Measurements from ENCODE around the gene SREK1.
"Not testable (repeated sequence)": the region's sequence is repeated elsewhere in the genome, so short reads cannot be mapped to it uniquely, and the experiment has no call there.

The SREK1 gene, protein sequence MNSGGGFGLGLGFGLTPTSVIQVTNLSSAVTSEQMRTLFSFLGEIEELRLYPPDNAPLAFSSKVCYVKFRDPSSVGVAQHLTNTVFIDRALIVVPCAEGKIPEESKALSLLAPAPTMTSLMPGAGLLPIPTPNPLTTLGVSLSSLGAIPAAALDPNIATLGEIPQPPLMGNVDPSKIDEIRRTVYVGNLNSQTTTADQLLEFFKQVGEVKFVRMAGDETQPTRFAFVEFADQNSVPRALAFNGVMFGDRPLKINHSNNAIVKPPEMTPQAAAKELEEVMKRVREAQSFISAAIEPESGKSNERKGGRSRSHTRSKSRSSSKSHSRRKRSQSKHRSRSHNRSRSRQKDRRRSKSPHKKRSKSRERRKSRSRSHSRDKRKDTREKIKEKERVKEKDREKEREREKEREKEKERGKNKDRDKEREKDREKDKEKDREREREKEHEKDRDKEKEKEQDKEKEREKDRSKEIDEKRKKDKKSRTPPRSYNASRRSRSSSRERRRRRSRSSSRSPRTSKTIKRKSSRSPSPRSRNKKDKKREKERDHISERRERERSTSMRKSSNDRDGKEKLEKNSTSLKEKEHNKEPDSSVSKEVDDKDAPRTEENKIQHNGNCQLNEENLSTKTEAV

DNA sequence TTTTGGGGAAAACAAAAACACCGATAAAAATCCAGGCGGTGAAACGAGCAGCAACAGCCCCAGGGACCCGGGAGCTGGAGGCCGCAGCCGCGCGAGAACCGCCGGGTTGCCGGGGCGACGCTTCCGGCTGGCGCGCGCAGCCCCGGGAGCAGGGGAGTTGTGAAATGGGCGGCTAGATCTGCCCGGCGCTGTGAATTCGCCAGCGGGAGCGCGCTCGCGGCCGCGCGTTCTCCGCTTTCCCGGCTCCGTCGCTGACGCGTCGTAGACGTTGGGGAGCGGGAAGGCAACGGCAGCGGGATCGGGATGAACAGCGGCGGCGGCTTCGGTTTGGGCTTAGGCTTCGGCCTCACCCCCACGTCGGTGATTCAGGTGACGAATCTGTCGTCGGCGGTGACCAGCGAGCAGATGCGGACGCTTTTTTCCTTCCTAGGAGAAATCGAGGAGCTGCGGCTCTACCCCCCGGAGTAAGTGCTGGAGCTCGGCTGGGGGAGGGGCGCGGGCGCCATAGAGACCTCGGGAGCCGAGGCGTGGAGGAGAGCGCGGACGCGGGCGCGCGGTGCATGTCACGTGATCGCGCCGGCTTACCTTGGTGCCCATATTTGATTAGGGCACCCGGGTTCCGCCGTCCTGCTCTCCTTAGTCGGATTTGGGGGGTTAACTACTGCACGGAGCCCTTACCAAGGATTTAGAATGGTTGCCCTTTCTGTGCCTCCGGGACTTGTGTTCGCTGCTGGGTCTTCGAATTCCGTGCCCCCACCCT lies at the start of gene SREK1:
Gene SREK1, plus strand, starts transcription at position 227 of the 760 bp plus-strand sequence. Its CDS starts 77 bp downstream, at position 304.
- peak; percentile 99 for DNase-seq (ENCODE audit: low spot score)

DNA sequence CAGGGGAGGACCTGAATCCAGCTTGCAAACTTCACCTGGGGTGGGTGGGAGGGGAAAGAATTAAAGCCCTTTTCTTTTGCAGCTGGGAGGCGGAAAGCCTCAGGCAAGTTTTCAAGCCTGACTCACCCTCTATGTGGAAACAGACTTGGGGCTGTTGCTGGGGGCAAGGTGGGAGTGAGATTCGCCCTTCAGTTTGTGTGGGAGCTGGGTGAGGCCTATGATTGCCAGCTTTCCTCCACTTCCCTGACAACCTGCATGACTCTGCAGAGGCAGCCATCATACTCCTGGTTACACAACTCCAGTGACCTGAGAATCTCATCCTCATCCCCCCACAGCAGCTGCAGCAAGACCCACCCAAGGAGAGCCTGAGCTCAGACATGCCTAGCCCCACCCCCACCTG lies 43.2 kb upstream of the SREK1 start:
- DNase-seq (ENCODE audit: low spot score), result no peak

DNA sequence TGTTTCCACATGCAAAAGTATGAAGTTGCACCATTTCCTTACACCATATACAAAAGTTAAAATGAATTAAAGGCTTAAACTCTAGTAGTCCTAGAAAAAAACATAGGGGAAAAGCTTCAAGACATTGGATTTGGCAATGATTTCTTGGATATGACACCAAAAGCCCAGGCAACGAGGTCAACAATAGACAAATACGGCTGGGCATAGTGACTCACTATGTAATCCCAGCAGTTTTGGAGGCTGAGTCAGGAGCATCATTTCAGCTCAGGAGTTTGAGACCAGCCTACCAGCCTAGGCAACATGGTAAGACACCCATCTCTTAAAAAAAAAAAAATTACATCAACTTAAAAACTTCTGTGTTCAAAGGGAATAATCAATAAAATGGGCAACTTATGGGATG lies 30.9 kb upstream of the SREK1 start:
- no peak for DNase-seq (ENCODE audit: low spot score)

GRCh38 chr5:66118304-66118703 lies 25.8 kb upstream of the SREK1 start:
- no peak for DNase-seq (ENCODE audit: low spot score)

- no peak for DNase-seq (ENCODE audit: low spot score)
Measured at GRCh38 chr5:66122379-66123034, 21.6 kb upstream of the SREK1 start.

- no peak for DNase-seq (ENCODE audit: low spot score)
Measured at GRCh38 chr5:66129144-66129543, 15.0 kb upstream of the SREK1 start.

DNA sequence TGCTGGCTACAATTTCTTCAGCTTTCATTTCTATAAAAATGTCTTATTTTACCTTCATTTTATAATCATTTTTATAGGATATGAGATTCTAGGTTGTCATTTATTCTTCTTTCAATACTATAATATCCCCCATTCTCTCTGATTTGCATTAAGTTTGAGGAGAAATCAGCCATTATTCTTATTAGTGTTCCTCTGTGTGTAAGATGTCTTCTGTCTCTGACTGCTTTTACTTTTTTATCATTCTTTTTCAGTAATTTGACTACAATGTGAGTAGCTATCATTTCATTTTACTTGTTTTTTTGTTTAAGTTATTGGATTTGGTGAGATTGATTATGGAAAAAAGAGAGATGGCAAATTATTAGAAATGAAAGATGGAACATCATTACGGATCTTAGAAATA lies 13.6 kb upstream of the SREK1 start:
- DNase-seq (ENCODE audit: low spot score), result no peak

DNA sequence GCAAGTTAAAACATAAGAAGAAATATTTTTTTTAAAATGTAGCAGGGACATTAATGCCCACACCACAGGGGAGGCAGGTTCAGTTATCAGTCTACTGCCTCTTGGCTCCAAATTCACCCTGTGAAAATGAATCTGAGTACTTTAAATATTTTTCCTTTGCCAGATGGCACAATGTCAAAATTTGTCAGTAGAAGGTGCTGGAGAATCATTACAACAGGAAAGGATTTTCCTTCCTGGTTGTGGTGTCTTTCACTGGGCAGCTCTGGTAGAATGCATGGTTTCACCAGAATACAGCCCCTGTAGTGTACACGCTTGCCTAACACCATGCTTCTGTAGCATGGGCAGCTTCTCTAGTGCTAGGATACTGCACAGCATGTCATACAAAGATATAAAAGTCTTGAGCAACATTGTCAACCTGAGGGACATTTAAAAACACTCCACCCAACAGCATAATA lies 9.7 kb upstream of the SREK1 start:
- DNase-seq (ENCODE audit: low spot score), result no peak

GRCh38 chr5:66136053-66136452 lies 8.0 kb upstream of the SREK1 start:
- no peak for DNase-seq (ENCODE audit: low spot score)

- not testable (repeated sequence) for DNase-seq (ENCODE audit: low spot score)
Measured at GRCh38 chr5:66136944-66137343, 7.2 kb upstream of the SREK1 start.

- DNase-seq (ENCODE audit: low spot score), result no peak
Measured at GRCh38 chr5:66138637-66139317, 5.3 kb upstream of the SREK1 start.

DNA sequence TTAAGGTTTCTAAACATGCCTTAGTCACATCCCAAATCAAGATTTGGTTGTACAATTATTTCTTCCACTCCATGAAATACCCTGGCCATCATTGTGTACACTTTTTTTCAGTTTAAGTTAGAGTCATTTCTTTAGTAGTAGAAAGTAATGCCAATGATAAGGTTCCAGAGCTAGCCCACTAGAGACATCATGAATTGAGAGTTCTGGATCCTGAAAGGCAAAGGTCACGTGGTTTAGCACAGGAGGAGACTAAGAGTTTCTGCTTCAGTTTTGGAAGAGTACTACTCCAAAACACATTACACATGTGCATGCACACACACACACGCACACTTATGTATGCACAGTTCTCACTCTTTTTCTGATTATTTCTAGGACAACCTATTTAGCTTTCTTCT lies 4.8 kb upstream of the SREK1 start:
- DNase-seq (ENCODE audit: low spot score), result no peak

- no peak for DNase-seq (ENCODE audit: low spot score)
Measured at GRCh38 chr5:66142417-66142816, 1.7 kb upstream of the SREK1 start.

GRCh38 chr5:66143473-66144073 lies 527 bp upstream of the SREK1 start:
- DNase-seq (ENCODE audit: low spot score), result no peak

DNA sequence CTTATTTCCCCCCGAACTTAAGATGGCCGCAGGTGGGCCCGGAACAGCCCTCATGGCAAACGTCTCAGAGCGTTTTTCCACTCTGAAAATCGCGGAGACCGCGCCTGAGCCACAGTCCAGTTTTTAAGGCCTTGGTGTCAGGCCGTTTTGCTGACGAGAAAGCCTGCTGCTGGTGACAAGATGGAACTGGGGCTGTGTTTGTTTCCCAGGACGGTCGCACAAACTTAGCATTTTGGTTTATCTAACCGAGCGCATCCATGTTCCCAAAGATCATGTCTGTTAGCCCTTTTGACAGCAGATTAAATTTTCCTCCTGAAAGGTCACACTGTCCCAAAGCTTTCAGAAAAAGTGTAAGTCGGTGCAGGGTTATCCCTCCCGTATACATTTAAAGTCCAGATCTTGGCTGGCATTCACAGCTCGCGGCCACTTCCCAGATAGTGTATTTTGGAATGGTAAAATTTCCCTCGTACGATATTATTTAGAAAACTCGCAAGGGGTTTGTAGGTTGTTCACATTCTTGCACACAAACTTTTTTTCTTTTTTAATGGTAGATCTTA lies 812 bp downstream of the SREK1 start:
- no peak for DNase-seq (ENCODE audit: low spot score)

DNA sequence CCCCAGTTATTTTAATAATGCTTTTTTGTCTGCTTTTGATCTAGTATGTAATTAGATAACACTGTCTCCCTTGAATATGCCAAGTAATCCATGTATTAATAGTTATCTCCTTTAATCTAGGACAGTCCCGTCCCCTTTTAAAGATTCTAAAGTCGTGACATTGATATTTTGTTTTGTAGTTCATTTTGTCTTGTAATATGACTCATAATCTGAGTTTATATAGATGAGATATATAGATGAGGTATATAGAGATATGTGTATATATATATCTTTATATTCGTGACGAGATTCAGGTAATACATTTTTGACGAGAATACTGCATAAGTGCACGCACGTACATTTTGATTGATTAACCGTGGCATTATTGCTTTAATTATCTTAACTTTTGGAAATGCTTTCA lies 1.6 kb downstream of the SREK1 start:
- no peak for DNase-seq (ENCODE audit: low spot score)

GRCh38 chr5:66149950-66150349 lies 5.8 kb downstream of the SREK1 start:
- no peak for DNase-seq (ENCODE audit: low spot score)

DNA sequence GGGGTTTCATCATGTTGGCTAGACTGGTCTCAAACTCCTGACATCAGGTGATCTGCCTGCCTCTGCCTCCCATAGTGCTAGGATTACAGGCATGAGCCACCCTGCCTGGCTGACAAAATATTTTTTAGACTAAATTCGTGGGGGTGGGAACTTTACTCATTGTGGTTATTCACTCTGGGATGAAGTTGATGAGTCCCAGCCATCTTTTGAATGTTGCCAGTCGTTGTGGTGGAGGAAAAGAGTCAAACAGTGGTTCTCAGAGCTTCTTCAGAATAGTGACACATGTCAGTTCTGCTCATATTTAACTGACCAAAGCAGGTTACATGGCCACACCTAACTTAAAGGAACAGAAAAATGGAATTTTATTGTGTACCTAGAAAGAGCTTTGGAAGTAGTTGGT lies 6.9 kb downstream of the SREK1 start:
- DNase-seq (ENCODE audit: low spot score), result no peak

DNA sequence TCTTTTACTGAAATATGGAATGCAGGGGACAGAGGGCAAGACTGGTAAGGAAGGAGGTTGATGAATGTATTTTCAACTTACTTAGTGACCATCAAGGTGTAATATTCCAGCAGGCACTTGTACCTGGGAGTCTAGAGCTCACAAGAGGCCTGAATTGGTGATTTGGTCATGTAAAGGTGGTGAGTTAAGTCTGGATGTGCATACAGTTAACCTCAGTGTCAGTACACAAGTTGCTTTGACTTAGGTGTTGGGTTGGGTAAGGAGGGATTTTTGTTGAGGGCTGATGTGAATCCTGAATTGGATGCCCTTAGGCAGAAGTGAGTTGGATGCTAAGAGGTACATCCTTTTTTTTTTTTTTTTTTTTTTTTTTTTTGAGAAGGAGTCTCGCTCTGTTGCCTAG lies 7.4 kb downstream of the SREK1 start:
- no peak for DNase-seq (ENCODE audit: low spot score)

- DNase-seq (ENCODE audit: low spot score), result no peak
Measured at GRCh38 chr5:66157046-66157445, 12.9 kb downstream of the SREK1 start.

- DNase-seq (ENCODE audit: low spot score), result no peak
Measured at GRCh38 chr5:66161356-66161755, 17.3 kb downstream of the SREK1 start.

All from AG20443 (cell line).